Measurements from ENCODE around the gene BNC2. TPM values are rescaled to one million over a fixed set of nuclear protein-coding genes. Genes with fewer than 3 reads are reported as not detected.
A peak's percentile ranks its signal among the peaks of the same experiment; 100 is the strongest.

Gene BNC2
- total RNA-seq, 1 experiment from 2014 or later, result 5.7 TPM

GRCh38 chr9:16535555-16535954 lies 334.9 kb downstream of the BNC2 start:
- Histone ChIP-seq H3K36me3 (ENCODE audit: control insufficient read depth, insufficient read depth, low read length) (no peaks in the 10 kb centered on the region), H3K4me3 (ENCODE audit: low read depth in 2 of 2, low read length in 2 of 2) (no peak overlapping the region), H3K9me3 (ENCODE audit: control insufficient read depth, insufficient read depth, low read depth, low read length) (no peaks in the 10 kb centered on the region), H3K4me1 (ENCODE audit: control insufficient read depth, insufficient read depth, low read length) (no peaks in the 10 kb centered on the region), H3K27ac (ENCODE audit: low read length) (no peak overlapping the region), H3K27me3 (ENCODE audit: control insufficient read depth, insufficient read depth, low read length) (no peaks in the 10 kb centered on the region)
- in situ Hi-C loops (cut with HindIII; ENCODE audit: low pct_unique_long_range_greater_than_20kb, low sequenced_read_pairs), result no loop called here
- POLR2A ChIA-PET, result no interaction called here
- CTCF ChIA-PET, result no interaction called here
- DNase-seq (ENCODE audit: low read depth, low spot score) (peak; percentile 1), ATAC-seq (no peak)
- intact Hi-C loops (cut with micrococcal nuclease; ENCODE audit: unreplicated experiment), result no loop called here
- TF ChIP-seq SIN3A (IDR thresholded peaks at IDR 0.05; ENCODE audit: borderline replicate concordance, insufficient read depth, low read depth, low read length), result no peak
- no TSS peak for BruUV-seq (replicated peaks)

GRCh38 chr9:16532681-16533450 lies 337.6 kb downstream of the BNC2 start:
- no peak for TF ChIP-seq TCF7L2 (IDR thresholded peaks at IDR 0.05; ENCODE audit: low read depth, low read length)
- TF ChIP-seq CTCF (IDR thresholded peaks at IDR 0.05), result no peak
- no peak for TF ChIP-seq POLR2AphosphoS5 (IDR thresholded peaks at IDR 0.05; ENCODE audit: low read depth, low read length)
- TF ChIP-seq SIN3A (IDR thresholded peaks at IDR 0.05; ENCODE audit: borderline replicate concordance, insufficient read depth, low read depth, low read length), result no peak
- no peak for TF ChIP-seq REST (IDR thresholded peaks at IDR 0.05; ENCODE audit: insufficient read depth in 1 of 2, low read depth in 2 of 2, low read length in 1 of 2)
- intact Hi-C loops (cut with micrococcal nuclease; ENCODE audit: unreplicated experiment), result no loop called here
- ChIA-PET CTCF (no interaction called here), POLR2A (no interaction called here)
- ATAC-seq (no peak), DNase-seq (ENCODE audit: low read depth, low spot score) (peak; percentile 8)
- Histone ChIP-seq H3K27ac (ENCODE audit: low read length) (no peak overlapping the region), H3K4me1 (ENCODE audit: control insufficient read depth, insufficient read depth, low read length) (no peaks in the 10 kb centered on the region), H3K27me3 (ENCODE audit: control insufficient read depth, insufficient read depth, low read length) (no peaks in the 10 kb centered on the region), H3K9me3 (ENCODE audit: control insufficient read depth, insufficient read depth, low read depth, low read length) (no peaks in the 10 kb centered on the region), H3K4me3 (ENCODE audit: low read depth in 2 of 2, low read length in 2 of 2) (no peak overlapping the region), H3K36me3 (ENCODE audit: control insufficient read depth, insufficient read depth, low read length) (no peaks in the 10 kb centered on the region)
- in situ Hi-C loops (cut with HindIII; ENCODE audit: low pct_unique_long_range_greater_than_20kb, low sequenced_read_pairs), result no loop called here
- BruUV-seq (replicated peaks), result no TSS peak

- TF ChIP-seq TCF7L2 (IDR thresholded peaks at IDR 0.05; ENCODE audit: low read depth, low read length) (no peak), REST (IDR thresholded peaks at IDR 0.05; ENCODE audit: insufficient read depth in 1 of 2, low read depth in 2 of 2, low read length in 1 of 2) (no peak), SIN3A (IDR thresholded peaks at IDR 0.05; ENCODE audit: borderline replicate concordance, insufficient read depth, low read depth, low read length) (no peak), POLR2AphosphoS5 (IDR thresholded peaks at IDR 0.05; ENCODE audit: low read depth, low read length) (no peak), CTCF (IDR thresholded peaks at IDR 0.05) (no peak)
- intact Hi-C loops (cut with micrococcal nuclease; ENCODE audit: unreplicated experiment), result no loop called here
- ChIA-PET CTCF (no interaction called here), POLR2A (no interaction called here)
- no TSS peak for BruUV-seq (replicated peaks)
- in situ Hi-C loops (cut with HindIII; ENCODE audit: low pct_unique_long_range_greater_than_20kb, low sequenced_read_pairs), result no loop called here
- no peak for ATAC-seq
- Histone ChIP-seq H3K36me3 (ENCODE audit: control insufficient read depth, insufficient read depth, low read length) (no peaks in the 10 kb centered on the region), H3K27ac (ENCODE audit: low read length) (no peak overlapping the region), H3K27me3 (ENCODE audit: control insufficient read depth, insufficient read depth, low read length) (no peaks in the 10 kb centered on the region), H3K9me3 (ENCODE audit: control insufficient read depth, insufficient read depth, low read depth, low read length) (no peaks in the 10 kb centered on the region), H3K4me1 (ENCODE audit: control insufficient read depth, insufficient read depth, low read length) (no peaks in the 10 kb centered on the region), H3K4me3 (ENCODE audit: low read depth in 2 of 2, low read length in 2 of 2) (no peak overlapping the region)
- no peak for DNase-seq (ENCODE audit: low read depth, low spot score)
These were observed 338.2 kb downstream of the BNC2 start for GRCh38 chr9:16532272-16532671.

Measured in Panc1 (cell line).